IMR-90 (cell line): ENCODE measurements around the gene TBC1D22A. TPM values are rescaled to one million over a fixed set of nuclear protein-coding genes. Genes with fewer than 3 reads are reported as not detected.

ENCODE experiments used
- ATAC-seq: fragments of 200-7000 bp; cut with Tn5 transposase; 2 replicates; pipeline ENCODE4 v1.9.1; 2020; ENCODE audit warnings: low read depth, mild to moderate bottlenecking, moderate library complexity
- BruUV-seq: library from RNA; stranded (reverse); fragments of 400-500 nt; replicated peaks from 2 replicates; lab custom pipeline; 2021; lab: Mats Ljungman, UMichigan
- CTCF ChIA-PET: fragments of 300-600 bp; formaldehyde crosslinking; extraction: SDS; loops from one replicate; lab custom pipeline; 2021; ENCODE audit warnings: antibody characterized with exemption; lab: Yijun Ruan, JAX
- POLR2A ChIA-PET: fragments of 300-600 bp; sonication (Branson Sonifier 250); formaldehyde crosslinking; loops from one replicate; lab custom pipeline; 2022; ENCODE audit warnings: antibody characterized with exemption; ENCODE audit not compliant: unreplicated experiment; lab: Charles Lee
- DNase-seq: peaks from one replicate; pipeline ENCODE4 v3.0.0; 2013
- H2AFZ ChIP-seq: replicated peaks from 2 replicates; pipeline ENCODE3; 2013; ENCODE audit warnings: low read length, mild to moderate bottlenecking; ENCODE audit not compliant: poor library complexity
- H2AK5ac ChIP-seq: 2 replicates; pipeline ENCODE4 v1.6.1; 2013; ENCODE audit warnings: low read depth, low read length, inconsistent platforms
- H2AK9ac ChIP-seq: replicated peaks from 2 replicates; pipeline ENCODE3; 2013; ENCODE audit warnings: mild to moderate bottlenecking, low read depth, low read length, moderate library complexity; ENCODE audit not compliant: poor library complexity
- H2BK120ac ChIP-seq: 2 replicates; pipeline ENCODE4 v1.6.1; 2013; ENCODE audit warnings: low read depth, low read length, inconsistent platforms
- H2BK15ac ChIP-seq: 3 replicates; pipeline ENCODE4 v1.6.1; 2013; ENCODE audit warnings: low read depth, low read length, inconsistent platforms
- H2BK20ac ChIP-seq: 2 replicates; pipeline ENCODE4 v1.6.1; 2013; ENCODE audit warnings: low read depth, mild to moderate bottlenecking, inconsistent platforms, low read length, moderate library complexity
- H2BK5ac ChIP-seq: 2 replicates; pipeline ENCODE4 v1.6.1; 2013; ENCODE audit warnings: mild to moderate bottlenecking, low read depth, low read length, inconsistent platforms; ENCODE audit not compliant: poor library complexity, severe bottlenecking
- H3K14ac ChIP-seq: replicated peaks from 2 replicates; pipeline ENCODE4 v1.6.1; 2013; ENCODE audit warnings: low read depth, low read length, inconsistent platforms
- H3K18ac ChIP-seq: 2 replicates; pipeline ENCODE4 v1.6.1; 2013; ENCODE audit warnings: low read depth, low read length, control low read depth
- H3K23ac ChIP-seq: 2 replicates; pipeline ENCODE4 v1.6.1; 2013; ENCODE audit warnings: low read depth, low read length, inconsistent platforms
- H3K27ac ChIP-seq: 2 replicates; pipeline ENCODE4 v1.5.1; 2013; ENCODE audit warnings: mild to moderate bottlenecking, control low read depth, low read length; ENCODE audit not compliant: insufficient read depth
- H3K27me3 ChIP-seq: 2 replicates; pipeline ENCODE4 v1.6.1; 2013; ENCODE audit warnings: low read length; ENCODE audit not compliant: control insufficient read depth, insufficient read depth
- H3K36me3 ChIP-seq: 2 replicates; pipeline ENCODE4 v1.6.1; 2013; ENCODE audit warnings: low read length, mixed read lengths; ENCODE audit not compliant: control insufficient read depth, insufficient read depth
- H3K4ac ChIP-seq: 2 replicates; pipeline ENCODE4 v1.6.1; 2013; ENCODE audit warnings: low read depth, low read length, inconsistent platforms
- H3K4me1 ChIP-seq: 2 replicates; pipeline ENCODE4 v1.6.1; 2013; ENCODE audit warnings: low read length, mixed read lengths; ENCODE audit not compliant: control insufficient read depth, insufficient read depth
- H3K4me2 ChIP-seq: 2 replicates; pipeline ENCODE4 v1.6.1; 2013; ENCODE audit warnings: low read depth, mild to moderate bottlenecking, control low read depth, low read length, moderate library complexity
- H3K4me3 ChIP-seq: 2 replicates; pipeline ENCODE4 v1.5.1; 2013; ENCODE audit warnings: low read depth, mild to moderate bottlenecking, control low read depth, low read length, moderate library complexity; ENCODE audit not compliant: insufficient read depth
- H3K56ac ChIP-seq: 2 replicates; pipeline ENCODE4 v1.6.1; 2013; ENCODE audit warnings: low read length, inconsistent platforms; ENCODE audit not compliant: insufficient read depth; ENCODE audit errors: extremely low read depth
- H3K79me1 ChIP-seq, 2 experiments: 2 replicates each; pipeline ENCODE4 v1.6.1; 2013; ENCODE audit warnings: low read length in 2 of 2, inconsistent platforms in 1 of 2, low read depth in 1 of 2
- H3K9ac ChIP-seq: 2 replicates; pipeline ENCODE4 v1.6.1; 2013; ENCODE audit warnings: low read depth, low read length, control low read depth
- H3K9me1 ChIP-seq: 2 replicates; pipeline ENCODE4 v1.6.1; 2013; ENCODE audit warnings: low read length, inconsistent platforms; ENCODE audit not compliant: insufficient read depth
- H3K9me3 ChIP-seq: 2 replicates; pipeline ENCODE4 v1.6.1; 2013; ENCODE audit warnings: low read length; ENCODE audit not compliant: control insufficient read depth, insufficient read depth
- H4K20me1 ChIP-seq: 2 replicates; pipeline ENCODE4 v1.6.1; 2013; ENCODE audit warnings: low read length, inconsistent platforms; ENCODE audit not compliant: insufficient read depth
- H4K5ac ChIP-seq: 2 replicates; pipeline ENCODE4 v1.6.1; 2013; ENCODE audit warnings: mild to moderate bottlenecking, low read depth, low read length, control low read depth
- H4K8ac ChIP-seq, 2 experiments: 2 replicates each; pipeline ENCODE4 v1.6.1; 2013; ENCODE audit warnings: low read depth in 2 of 2, low read length in 2 of 2, control low read depth in 1 of 2, inconsistent platforms in 1 of 2
- H4K91ac ChIP-seq: 2 replicates; pipeline ENCODE4 v1.6.1; 2013; ENCODE audit warnings: low read depth, low read length, inconsistent platforms; ENCODE audit not compliant: insufficient read depth
- BHLHE40 ChIP-seq: fragments of 150-350 bp; IDR thresholded peaks from 2 replicates; pipeline ENCODE4 v1.6.1; 2016; ENCODE audit warnings: mild to moderate bottlenecking, low read depth, low read length
- MXI1 ChIP-seq: IDR thresholded peaks from 2 replicates; pipeline ENCODE4 v1.6.1; 2012; ENCODE audit warnings: low read depth, mild to moderate bottlenecking, low read length, moderate library complexity, borderline replicate concordance
- RAD21 ChIP-seq: IDR thresholded peaks from 2 replicates; pipeline ENCODE4 v1.6.1; 2012; ENCODE audit warnings: low read length, improper control_type of control experiment
- RFX5 ChIP-seq: IDR thresholded peaks from 2 replicates; pipeline ENCODE4 v1.8.0; 2012; ENCODE audit warnings: low read depth, mild to moderate bottlenecking, low read length, moderate library complexity
- WGBS, 2 experiments: methylation state at CpG; one replicate each; pipeline versions ENCODE4 v1.1.5 to v1.1.7; 2013; ENCODE audit warnings: missing lambda C conversion rate in 2 of 2; ENCODE audit not compliant: insufficient read length in 1 of 2; ENCODE audit errors: extremely low coverage in 2 of 2; 5-methylcytosine and 5-hydroxymethylcytosine counted together
- dilution Hi-C: fragments of 300-500 bp; cut with HindIII; formaldehyde crosslinking; loops from one replicate; pipeline ENCODE4 v1.14.3; 2018; ENCODE audit warnings: low sequenced_read_pairs; ENCODE audit not compliant: unreplicated experiment
- in situ Hi-C: fragments of 300-500 bp; cut with MboI; formaldehyde crosslinking; loops from 3 replicates; pipeline ENCODE4 v1.14.3; 2019; ENCODE audit warnings: low sequenced_read_pairs, inconsistent platforms, mixed read lengths
- intact Hi-C: fragments of 100-400 bp; cut with micrococcal nuclease; formaldehyde crosslinking; loops from 2 replicates; pipeline ENCODE4 v1.10.0; 2022
- polyA plus RNA-seq, 3 experiments: library from polyadenylated mRNA; depleted of rRNA; stranded (reverse); fragments of >200 nt; gene quantifications; 2 replicates each; pipeline ENCODE4 v1.2.3, GENCODE V29; 2012; ENCODE audit warnings: low replicate concordance in 1 of 3
- total RNA-seq: library from RNA; depleted of rRNA; stranded (reverse); fragments of >200 nt; gene quantifications from 2 replicates; pipeline ENCODE4 v1.2.3, GENCODE V29; 2012
- TF ChIP-seq, protein P1 (sequence below): fragments of 150-350 bp; IDR thresholded peaks from 2 replicates; pipeline ENCODE4 v1.6.1; 2017; ENCODE audit warnings: mild to moderate bottlenecking, antibody characterized with exemption, low read length, low read depth

Gene TBC1D22A
- total and polyA plus RNA-seq, 2 of the 4 experiments (the other 2 are of a cell fraction), result 9.0 to 16.7 TPM

DNA sequence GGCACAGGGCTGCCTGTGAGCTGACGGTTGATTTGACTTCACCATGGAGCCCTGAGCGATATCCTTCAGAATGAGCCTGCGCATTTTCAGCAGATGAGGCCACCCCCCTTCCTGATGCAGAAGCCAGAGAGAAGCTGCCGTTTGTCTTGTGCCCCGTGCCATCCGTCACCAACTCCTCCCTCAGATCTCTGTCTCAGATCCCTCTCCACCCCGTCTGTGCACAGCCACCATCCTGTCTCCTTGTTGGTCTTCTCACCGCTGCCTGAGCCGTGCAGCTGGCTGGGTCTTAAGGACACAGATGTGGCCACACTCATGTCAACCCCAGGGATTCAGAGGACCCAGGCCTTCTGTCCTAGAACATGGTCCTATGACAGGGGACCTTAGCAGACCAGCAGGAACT lies 293.9 kb downstream of the TBC1D22A start:
- no peak overlapping the region for H3K4ac ChIP-seq
- H3K4me1 ChIP-seq, result peaks cover 4% of the 10 kb centered on the region
- H3K14ac ChIP-seq, result no peak overlapping the region
- H2BK20ac ChIP-seq, result no peak overlapping the region
- H3K9me3 ChIP-seq, result no peaks in the 10 kb centered on the region
- DNase-seq, result no peak
- intact Hi-C loops, result no loop called here
- H2BK120ac ChIP-seq, result no peak overlapping the region
- ChIA-PET POLR2A (no interaction called here), CTCF (no interaction called here)
- BruUV-seq, result no TSS peak
- no peaks in the 10 kb centered on the region; the same call in 1 of the 2 replicates for H4K20me1 ChIP-seq
- no peak overlapping the region for H4K8ac ChIP-seq
- no peak overlapping the region for H2BK5ac ChIP-seq
- H2BK15ac ChIP-seq, result no peak overlapping the region
- H3K23ac ChIP-seq, result no peak overlapping the region
- dilution Hi-C loops, result no loop called here
- no peaks in the 10 kb centered on the region; a peak in 1 of 4 replicates for H3K79me1 ChIP-seq
- no peak overlapping the region for H2AFZ ChIP-seq
- no peak overlapping the region for H2AK5ac ChIP-seq
- H2AK9ac ChIP-seq, result no peak overlapping the region
- H4K5ac ChIP-seq, result no peak overlapping the region
- WGBS, 2 experiments, result 93% methylated on average over 8 of the region's 9 CpGs; no CpG with 5 or more reads in 1 of the 2 experiments
- ATAC-seq, result no peak
- no peak overlapping the region for H3K27ac ChIP-seq
- no peak overlapping the region for H3K4me2 ChIP-seq
- H3K56ac ChIP-seq, result no peak overlapping the region
- H3K9ac ChIP-seq, result no peak overlapping the region
- no peaks in the 10 kb centered on the region for H3K27me3 ChIP-seq
- H3K4me3 ChIP-seq, result no peak overlapping the region
- peaks cover 6% of the 10 kb centered on the region for H3K36me3 ChIP-seq
- H3K9me1 ChIP-seq, result peaks cover 14% of the 10 kb centered on the region
- in situ Hi-C loops, result no loop called here
- TF ChIP-seq MXI1 (no peak), BHLHE40 (no peak), RAD21 (no peak), RFX5 (no peak)
- TF ChIP-seq, protein P1, sequence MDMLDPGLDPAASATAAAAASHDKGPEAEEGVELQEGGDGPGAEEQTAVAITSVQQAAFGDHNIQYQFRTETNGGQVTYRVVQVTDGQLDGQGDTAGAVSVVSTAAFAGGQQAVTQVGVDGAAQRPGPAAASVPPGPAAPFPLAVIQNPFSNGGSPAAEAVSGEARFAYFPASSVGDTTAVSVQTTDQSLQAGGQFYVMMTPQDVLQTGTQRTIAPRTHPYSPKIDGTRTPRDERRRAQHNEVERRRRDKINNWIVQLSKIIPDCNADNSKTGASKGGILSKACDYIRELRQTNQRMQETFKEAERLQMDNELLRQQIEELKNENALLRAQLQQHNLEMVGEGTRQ, result no peak
- no peak overlapping the region for H4K91ac ChIP-seq
- no peak overlapping the region for H3K18ac ChIP-seq
